H1 (cell line): ENCODE data around the gene RAB3C. TPM values are rescaled to one million over a fixed set of nuclear protein-coding genes. Genes with fewer than 3 reads are reported as not detected.
A peak's percentile ranks its signal among the peaks of the same experiment; 100 is the strongest.

Experiments
- CTCF ChIA-PET: fragments of 300-600 bp; sonication (Branson Sonifier 250); formaldehyde crosslinking; loops from one replicate; lab custom pipeline; 2021; ENCODE audit not compliant: partially characterized antibody; lab: Charles Lee
- POLR2A ChIA-PET: fragments of 300-600 bp; sonication (Branson Sonifier 250); formaldehyde crosslinking; loops from one replicate; lab custom pipeline; 2021; ENCODE audit warnings: inconsistent platforms; ENCODE audit not compliant: partially characterized antibody; lab: Charles Lee
- DNase-seq, 2 experiments: peaks; one replicate each; pipeline versions ENCODE4 v3.0.0 to v3.0.0-alpha.2; 2010 to 2022; ENCODE audit warnings: low spot score in 2 of 2, low read depth in 1 of 2, mixed read lengths in 1 of 2
- FAIRE-seq: peaks from 2 replicates; lab custom pipeline; 2011; peaks lifted over from hg19 to GRCh38; lab: Jason Lieb, UNC
- H2AFZ ChIP-seq: 2 replicates; pipeline ENCODE4 v1.8.1; 2012; ENCODE audit warnings: low read length, inconsistent platforms
- H2AK5ac ChIP-seq: 2 replicates; pipeline ENCODE4 v1.6.1; 2013; ENCODE audit warnings: low read depth, low read length
- H2BK120ac ChIP-seq: replicated peaks from 2 replicates; pipeline ENCODE3; 2013; ENCODE audit warnings: low read depth, low read length, inconsistent platforms
- H2BK12ac ChIP-seq: 2 replicates; pipeline ENCODE4 v1.6.1; 2013; ENCODE audit warnings: low read depth, low read length
- H2BK15ac ChIP-seq: 2 replicates; pipeline ENCODE4 v1.6.1; 2013; ENCODE audit warnings: low read length
- H2BK20ac ChIP-seq: 2 replicates; pipeline ENCODE4 v1.6.1; 2013; ENCODE audit warnings: low read length
- H2BK5ac ChIP-seq: 2 replicates; pipeline ENCODE4 v1.6.1; 2013; ENCODE audit warnings: low read depth, low read length
- H3K14ac ChIP-seq: 2 replicates; pipeline ENCODE4 v1.6.1; 2013; ENCODE audit warnings: inconsistent platforms; ENCODE audit not compliant: insufficient read length
- H3K18ac ChIP-seq: 2 replicates; pipeline ENCODE4 v1.6.1; 2013; ENCODE audit warnings: low read length; ENCODE audit errors: extremely low read depth
- H3K23ac ChIP-seq: 2 replicates; pipeline ENCODE4 v1.6.1; 2013; ENCODE audit warnings: inconsistent platforms; ENCODE audit not compliant: insufficient read length
- H3K23me2 ChIP-seq: 2 replicates; pipeline ENCODE4 v1.6.1; 2013; ENCODE audit warnings: low read depth, low read length
- H3K27ac ChIP-seq: 2 replicates; pipeline ENCODE4 v1.6.1; 2011; ENCODE audit warnings: low read depth, low read length, inconsistent platforms
- H3K27me3 ChIP-seq, 4 experiments: replicated peaks in 1 of 4; 1 replicate in 1 of 4; 2 replicates in 3 of 4; pipeline versions ENCODE4 v1.6.1 to v1.8.1; 2011 to 2013; ENCODE audit warnings: low read length in 3 of 4, mild to moderate bottlenecking in 3 of 4, inconsistent platforms in 2 of 4, mixed read lengths in 2 of 4, moderate library complexity in 1 of 4; ENCODE audit not compliant: control insufficient read depth in 3 of 4, insufficient read depth in 3 of 4; ENCODE audit errors: extremely low read depth in 1 of 4
- H3K36me3 ChIP-seq, 4 experiments: 2 replicates each; pipeline versions ENCODE4 v1.6.1 to v1.8.1; 2011 to 2013; ENCODE audit warnings: mild to moderate bottlenecking in 4 of 4, low read length in 3 of 4, moderate library complexity in 2 of 4, control low read depth in 1 of 4, inconsistent platforms in 1 of 4; ENCODE audit not compliant: insufficient read depth in 4 of 4, control insufficient read depth in 2 of 4
- H3K4ac ChIP-seq: replicated peaks from 2 replicates; pipeline ENCODE3; 2013; ENCODE audit warnings: low read length, low read depth, mixed read lengths, inconsistent platforms; ENCODE audit not compliant: insufficient read length
- H3K4me1 ChIP-seq, 4 experiments: replicated peaks in 1 of 4; 1 replicate in 1 of 4; 2 replicates in 3 of 4; pipeline versions ENCODE4 v1.6.1 to v1.8.1; 2011 to 2013; ENCODE audit warnings: low read length in 3 of 4, inconsistent platforms in 2 of 4, mixed read lengths in 1 of 4; ENCODE audit not compliant: insufficient read depth in 4 of 4, control insufficient read depth in 3 of 4
- H3K4me2 ChIP-seq, 2 experiments: 2 replicates each; pipeline versions ENCODE4 v1.6.1 to v1.8.1; 2011 to 2013; ENCODE audit warnings: low read depth in 2 of 2, low read length in 2 of 2, control low read depth in 1 of 2, inconsistent platforms in 1 of 2, mild to moderate bottlenecking in 1 of 2; ENCODE audit not compliant: insufficient read depth in 1 of 2
- H3K4me3 ChIP-seq, 4 experiments: fragments of 200-600, 300-600 bp in 1 of 4; sonication (generic), shearing (Covaris generic), sonication (Bioruptor Twin) in 1 of 4; 2 replicates each; pipeline versions ENCODE4 v1.5.1 to v1.8.1; 2011 to 2016; ENCODE audit warnings: low read length in 4 of 4, low read depth in 3 of 4, control low read depth in 2 of 4, inconsistent platforms in 2 of 4, mild to moderate bottlenecking in 2 of 4, mixed read lengths in 1 of 4, moderate library complexity in 1 of 4; ENCODE audit not compliant: insufficient read depth in 2 of 4; ENCODE audit errors: extremely low read depth in 1 of 4
- H3K56ac ChIP-seq: replicated peaks from 2 replicates; pipeline ENCODE3; 2013; ENCODE audit warnings: low read depth, mild to moderate bottlenecking, mixed read lengths, low read length, inconsistent platforms; ENCODE audit not compliant: insufficient read length
- H3K79me1 ChIP-seq: 2 replicates; pipeline ENCODE4 v1.6.1; 2013; ENCODE audit warnings: low read depth, low read length, control low read depth
- H3K79me2 ChIP-seq, 2 experiments: 2 replicates each; pipeline versions ENCODE4 v1.6.1 to v1.8.1; 2012 to 2013; ENCODE audit warnings: low read length in 2 of 2, mild to moderate bottlenecking in 2 of 2, inconsistent platforms in 1 of 2; ENCODE audit not compliant: insufficient read depth in 2 of 2, control insufficient read depth in 1 of 2
- H3K9ac ChIP-seq, 4 experiments: replicated peaks in 1 of 4; 1 replicate in 1 of 4; 2 replicates in 3 of 4; pipeline versions ENCODE4 v1.6.1 to v1.8.1; 2011 to 2013; ENCODE audit warnings: low read depth in 3 of 4, low read length in 3 of 4, control low read depth in 2 of 4, mild to moderate bottlenecking in 2 of 4, moderate library complexity in 2 of 4, inconsistent platforms in 1 of 4; ENCODE audit errors: extremely low read depth in 1 of 4
- H3K9me3 ChIP-seq, 2 experiments: 2 replicates each; pipeline versions ENCODE4 v1.6.1 to v1.8.1; 2012 to 2013; ENCODE audit warnings: mild to moderate bottlenecking in 2 of 2, moderate library complexity in 2 of 2, control low read depth in 1 of 2, inconsistent platforms in 1 of 2, low read depth in 1 of 2, low read length in 1 of 2, mixed read lengths in 1 of 2; ENCODE audit not compliant: insufficient read depth in 2 of 2
- H4K20me1 ChIP-seq, 2 experiments: replicated peaks in 1 of 2; 2 replicates each; pipeline versions ENCODE3 to v1.8.1; 2011 to 2013; ENCODE audit warnings: inconsistent platforms in 2 of 2, low read length in 2 of 2, mild to moderate bottlenecking in 1 of 2; ENCODE audit not compliant: insufficient read depth in 2 of 2, control insufficient read depth in 1 of 2
- H4K5ac ChIP-seq: 2 replicates; pipeline ENCODE4 v1.6.1; 2013; ENCODE audit warnings: low read length, low read depth, mixed read lengths, inconsistent platforms; ENCODE audit not compliant: insufficient read length
- H4K8ac ChIP-seq: 2 replicates; pipeline ENCODE4 v1.8.0; 2013; ENCODE audit warnings: mild to moderate bottlenecking, moderate library complexity, low read length, inconsistent platforms; ENCODE audit not compliant: insufficient read depth; ENCODE audit errors: extremely low read depth
- H4K91ac ChIP-seq: replicated peaks from 2 replicates; pipeline ENCODE3; 2013; ENCODE audit warnings: low read length, mixed read lengths, inconsistent platforms; ENCODE audit not compliant: insufficient read length
- CBX8 ChIP-seq: fragments of 300-800, 300-1000 bp; sonication (generic); IDR thresholded peaks from 2 replicates; pipeline ENCODE4 v1.7.1; 2016; ENCODE audit warnings: low read depth, low read length, borderline replicate concordance
- CHD2 ChIP-seq: IDR thresholded peaks from 2 replicates; pipeline ENCODE4 v1.6.1; 2012; ENCODE audit warnings: low read length, improper control_type of control experiment
- SAP30 ChIP-seq: fragments of 300-600 bp; sonication (generic); IDR thresholded peaks from 2 replicates; pipeline ENCODE4 v1.7.1; 2012; ENCODE audit warnings: low read length, moderate library complexity, mild to moderate bottlenecking, inconsistent platforms; ENCODE audit not compliant: insufficient read depth, insufficient replicate concordance
- SP1 ChIP-seq: IDR thresholded peaks from 2 replicates; pipeline ENCODE4 v1.6.1; 2011; ENCODE audit warnings: low read depth, low read length
- SP4 ChIP-seq: IDR thresholded peaks from 2 replicates; pipeline ENCODE4 v1.6.1; 2012; ENCODE audit warnings: low read length, inconsistent platforms
- SRF ChIP-seq: IDR thresholded peaks from 2 replicates; pipeline ENCODE4 v1.6.1; 2011; ENCODE audit warnings: mild to moderate bottlenecking, low read depth, low read length, moderate library complexity
- SUZ12 ChIP-seq: fragments of 200-600 bp; sonication (generic); IDR thresholded peaks from 2 replicates; pipeline ENCODE4 v1.6.1; 2012; ENCODE audit warnings: mild to moderate bottlenecking, inconsistent platforms, low read length, moderate library complexity, mixed read lengths
- TBP ChIP-seq: IDR thresholded peaks from 2 replicates; pipeline ENCODE4 v1.6.1; 2011; ENCODE audit warnings: low read depth, low read length, improper control_type of control experiment
- TEAD4 ChIP-seq: IDR thresholded peaks from 2 replicates; pipeline ENCODE4 v1.6.1; 2012; ENCODE audit warnings: low read depth, low read length, inconsistent platforms, mixed read lengths
- WGBS, 2 experiments: shearing (Covaris generic) in 1 of 2; methylation state at CpG; one replicate each; pipeline versions ENCODE4 v1.1.6 to v1.1.7; 2013 to 2015; ENCODE audit warnings: low lambda C conversion rate in 2 of 2, mixed read lengths in 2 of 2, inconsistent platforms in 1 of 2, low coverage in 1 of 2, missing lambda C conversion rate in 1 of 2; ENCODE audit not compliant: insufficient replicate concordance in 2 of 2, insufficient coverage in 1 of 2, insufficient read length in 1 of 2; ENCODE audit errors: extremely low coverage in 1 of 2, missing lambda C conversion rate in 1 of 2; 5-methylcytosine and 5-hydroxymethylcytosine counted together
- polyA plus RNA-seq, 7 experiments: library from polyadenylated mRNA; depleted of rRNA in 3 of 7; stranded (reverse) in 5 of 7; unstranded in 2 of 7; fragments of >200 nt in 5 of 7; fragments of 200-250 nt in 2 of 7; gene quantifications; 1 replicate in 5 of 7; 2 replicates in 1 of 7; 4 replicates in 1 of 7; pipeline versions ENCODE4 v1.2.1 to v1.2.3, GENCODE V29; 2011 to 2013; ENCODE audit warnings: missing spikeins in 2 of 7, mixed read lengths in 2 of 7
- total RNA-seq: library from RNA; stranded (reverse); fragmentation: NEBNext Ultra II Directional; extraction: Animal tissue kit (Norgen Biotek cat#: 25700); gene quantifications from 2 replicates; pipeline ENCODE4 v1.2.1, GENCODE V29; 2021
- TF ChIP-seq, protein P1 (sequence below): IDR thresholded peaks from 2 replicates; pipeline ENCODE4 v1.6.1; 2012; ENCODE audit warnings: low read length, inconsistent platforms

The RAB3C gene
- total and polyA plus RNA-seq, 2 of the 8 experiments (the other 6 are each of a cell fraction or from before 2014, with no cell fraction given): 14.7 to 18.3 TPM

DNA sequence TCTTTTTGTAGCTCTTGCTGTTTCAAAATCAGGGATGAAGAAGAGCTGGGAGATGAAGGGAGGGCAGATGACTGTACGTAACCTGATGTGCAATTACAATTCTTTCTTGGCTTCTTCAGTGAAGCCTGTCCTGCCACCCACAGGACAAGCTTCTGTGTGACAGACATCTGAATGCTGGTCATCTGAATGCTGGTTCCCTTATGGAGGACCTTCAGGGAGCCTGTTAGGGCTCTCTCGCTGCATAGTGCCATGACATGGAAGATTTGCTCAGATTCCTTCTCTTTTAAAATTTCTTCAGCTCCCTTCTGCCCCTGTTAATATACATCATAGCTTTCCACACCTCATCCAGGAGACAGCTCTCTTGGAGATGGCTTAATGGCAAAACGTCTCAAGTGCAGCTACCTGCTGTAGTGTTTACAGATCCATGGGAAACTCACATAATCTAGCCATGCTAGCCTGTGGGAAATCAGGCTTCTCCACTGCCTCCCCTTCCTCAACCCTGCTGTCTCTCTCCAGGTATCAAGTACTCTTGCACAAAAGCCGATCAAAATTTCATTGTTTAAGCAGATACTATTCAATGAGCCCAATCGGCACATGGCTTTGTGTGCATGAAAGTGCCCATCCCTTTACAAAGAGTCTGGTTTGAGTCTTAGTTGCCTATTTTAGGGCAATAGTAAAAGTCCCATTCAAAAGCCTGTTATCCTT is 134.6 kb downstream of the RAB3C start:
- Histone ChIP-seq H3K79me1 (no peaks in the 10 kb centered on the region), H3K79me2 (no peaks in the 10 kb centered on the region), H3K4me1 (peaks cover 0 to 12% (median 7%) of the 10 kb centered on the region in 4 experiments; a peak in 4 of 7 replicates), H3K9me3 (peaks cover 0 to 9% of the 10 kb centered on the region in 2 experiments; a peak in 1 of 4 replicates), H3K27me3 (no peaks in the 10 kb centered on the region), H3K27ac (no peak overlapping the region), H2BK20ac (no peak overlapping the region), H3K56ac (no peak overlapping the region), H4K91ac (no peak overlapping the region), H3K23ac (no peak overlapping the region), H2AFZ (no peak overlapping the region), H3K4me2 (peak overlapping the region; percentile 0 to 26; a peak in 1 of 4 replicates), H2AK5ac (no peak overlapping the region; the same call in 1 of the 2 replicates), H2BK120ac (no peak overlapping the region), H4K5ac (no peak overlapping the region), H2BK12ac (no peak overlapping the region), H3K9ac (no peak overlapping the region), H3K18ac (no peak overlapping the region), H3K23me2 (no peaks in the 10 kb centered on the region), H4K20me1 (no peaks in the 10 kb centered on the region), H3K36me3 (no peaks in the 10 kb centered on the region), H4K8ac (no peak overlapping the region), H2BK5ac (no peak overlapping the region), H3K4me3 (peak overlapping the region in 1 of 4 experiments; percentile 7; a peak in 1 of 8 replicates), H2BK15ac (no peak overlapping the region), H3K14ac (no peak overlapping the region), H3K4ac (no peak overlapping the region)
- ChIA-PET CTCF (interaction anchor here (0.7 to 1.0 kb wide), 3 partner anchors 20 to 240 kb away, joined by 3 read pairs; no protein-coding TSS in a partner anchor), POLR2A (no interaction called here)
- 46% methylated on average over 5 of the region's 5 CpGs; no CpG with 5 or more reads in 1 of the 2 experiments for WGBS, 2 experiments
- peak; percentile 96 for FAIRE-seq
- DNase-seq: peak; percentile 17 to 54
- TF ChIP-seq SAP30 (no peak), CBX8 (no peak), CHD2 (0 out of 2 replicates have a peak, but pooled peaks have one; percentile 45), TBP (no peak), SUZ12 (no peak), SRF (peak; percentile 36; the same call in 1 of the 2 replicates), SP1 (peak; percentile 61), SP4 (no peak), TEAD4 (0 out of 2 replicates have a peak, but pooled peaks have one; percentile 3)
- TF ChIP-seq, protein P1, sequence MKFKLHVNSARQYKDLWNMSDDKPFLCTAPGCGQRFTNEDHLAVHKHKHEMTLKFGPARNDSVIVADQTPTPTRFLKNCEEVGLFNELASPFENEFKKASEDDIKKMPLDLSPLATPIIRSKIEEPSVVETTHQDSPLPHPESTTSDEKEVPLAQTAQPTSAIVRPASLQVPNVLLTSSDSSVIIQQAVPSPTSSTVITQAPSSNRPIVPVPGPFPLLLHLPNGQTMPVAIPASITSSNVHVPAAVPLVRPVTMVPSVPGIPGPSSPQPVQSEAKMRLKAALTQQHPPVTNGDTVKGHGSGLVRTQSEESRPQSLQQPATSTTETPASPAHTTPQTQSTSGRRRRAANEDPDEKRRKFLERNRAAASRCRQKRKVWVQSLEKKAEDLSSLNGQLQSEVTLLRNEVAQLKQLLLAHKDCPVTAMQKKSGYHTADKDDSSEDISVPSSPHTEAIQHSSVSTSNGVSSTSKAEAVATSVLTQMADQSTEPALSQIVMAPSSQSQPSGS: peak; percentile 54; the same call in 1 of the 2 replicates
